ENCODE measurements around the gene CALM3. TPM values are rescaled to one million over a fixed set of nuclear protein-coding genes. Genes with fewer than 3 reads are reported as not detected.

CALM3 gene
- total and polyA plus RNA-seq, 2 of the 4 experiments (the other 2 are of a cell fraction) = 91.6 to 501 TPM

DNA sequence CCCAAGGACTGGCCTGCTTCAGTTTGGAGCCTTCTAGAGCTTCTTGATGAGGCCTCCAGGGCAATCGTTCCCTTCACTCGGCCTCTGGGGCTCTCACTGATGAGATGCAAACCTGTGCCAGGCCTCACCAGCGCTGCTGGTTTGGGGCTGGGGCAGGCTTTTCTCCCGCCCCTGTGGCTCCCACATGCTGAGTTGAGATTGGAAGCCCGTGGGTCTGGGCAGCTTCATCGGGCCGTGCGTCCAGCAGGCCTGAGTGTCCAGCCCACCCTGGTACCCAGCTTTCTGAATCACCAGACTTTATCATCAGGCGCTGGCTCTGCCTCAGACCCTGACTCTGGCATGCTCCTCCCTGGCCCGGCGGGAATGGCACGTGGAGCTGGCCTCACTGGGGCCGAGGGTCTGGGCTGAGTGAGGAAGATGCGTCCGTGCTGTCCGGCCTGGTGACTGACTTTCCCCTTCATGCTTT is 4.3 kb downstream of the CALM3 start:
- dilution Hi-C loops (cut with HindIII; ENCODE audit: low sequenced_read_pairs, unreplicated experiment) = no loop called here
- Histone ChIP-seq H3K56ac (ENCODE audit: extremely low read depth, insufficient read depth, low read length) (no peak overlapping the region), H2AK9ac (replicated peaks; ENCODE audit: low read depth, low read length, poor library complexity) (peak overlapping the region; percentile 31), H2BK20ac (ENCODE audit: low read depth, low read length) (no peak overlapping the region), H3K79me1 (ENCODE audit: low read depth in 1 of 2, low read length in 2 of 2) (peaks cover 3 to 72% of the 10 kb centered on the region in 2 experiments; a peak in 3 of 4 replicates), H2BK15ac (ENCODE audit: low read depth, low read length) (no peak overlapping the region), H3K9me3 (ENCODE audit: control insufficient read depth, insufficient read depth, low read length) (no peaks in the 10 kb centered on the region), H3K9ac (ENCODE audit: low read depth, low read length) (no peak overlapping the region), H2BK120ac (ENCODE audit: low read depth, low read length) (no peak overlapping the region), H4K5ac (ENCODE audit: low read depth, low read length) (no peak overlapping the region), H3K18ac (ENCODE audit: low read depth, low read length) (no peak overlapping the region), H3K27ac (ENCODE audit: insufficient read depth, low read length) (no peak overlapping the region), H3K23ac (ENCODE audit: low read depth, low read length) (no peak overlapping the region; the same call in 1 of the 2 replicates), H4K20me1 (ENCODE audit: insufficient read depth, low read length) (peaks cover 71% of the 10 kb centered on the region), H3K36me3 (ENCODE audit: control insufficient read depth, insufficient read depth, low read length) (peaks cover 49% of the 10 kb centered on the region), H3K4me1 (ENCODE audit: control insufficient read depth, insufficient read depth, low read length) (peaks cover 15% of the 10 kb centered on the region), H3K27me3 (ENCODE audit: control insufficient read depth, insufficient read depth, low read length) (no peaks in the 10 kb centered on the region), H3K9me1 (ENCODE audit: insufficient read depth, low read length) (peaks cover 10% of the 10 kb centered on the region), H3K4ac (ENCODE audit: low read depth, low read length) (no peak overlapping the region), H2BK5ac (ENCODE audit: low read depth, low read length, poor library complexity, severe bottlenecking) (no peak overlapping the region), H4K8ac (ENCODE audit: low read depth in 2 of 2, low read length in 2 of 2) (no peak overlapping the region), H2AFZ (replicated peaks; ENCODE audit: low read length, poor library complexity) (no peak overlapping the region), H3K4me2 (ENCODE audit: low read depth, low read length) (no peak overlapping the region), H2AK5ac (ENCODE audit: low read depth, low read length) (no peak overlapping the region), H3K4me3 (ENCODE audit: insufficient read depth, low read depth, low read length) (no peak overlapping the region), H3K14ac (replicated peaks; ENCODE audit: low read depth, low read length) (no peak overlapping the region), H4K91ac (ENCODE audit: insufficient read depth, low read depth, low read length) (no peak overlapping the region)
- intact Hi-C loops (cut with micrococcal nuclease) = no loop called here
- POLR2A ChIA-PET (ENCODE audit: unreplicated experiment) = no interaction called here
- no CpG with 5 or more reads among the region's 16 CpGs for WGBS, 2 experiments (ENCODE audit: extremely low coverage in 2 of 2, insufficient read length in 1 of 2)
- TF ChIP-seq SMC3 (IDR thresholded peaks at IDR 0.05; ENCODE audit: low read depth, low read length) (no peak), RCOR1 (IDR thresholded peaks at IDR 0.05; ENCODE audit: insufficient replicate concordance, low read length) (no peak), MAFK (IDR thresholded peaks at IDR 0.05; ENCODE audit: low read depth, low read length) (no peak)
- CTCF ChIA-PET = interaction anchor here (0.8 kb wide), 1 partner anchor 26 kb away, joined by 3 read pairs; no protein-coding TSS in a partner anchor
- no TSS peak for BruUV-seq (replicated peaks)
- ATAC-seq (ENCODE audit: low read depth) = no peak
- DNase-seq = no peak
- in situ Hi-C loops (cut with MboI; ENCODE audit: low sequenced_read_pairs) = no loop called here

Data from IMR-90 (cell line).